Kasumi-1 (cell line): ENCODE data around the gene AP1G2.
A peak's percentile ranks its signal among the peaks of the same experiment; 100 is the strongest.

Experiments
- DNase-seq, 2 experiments: peaks; one replicate each; lab custom pipeline; 2025; lab: John Stamatoyannopoulos, UW

Gene AP1G2

DNA sequence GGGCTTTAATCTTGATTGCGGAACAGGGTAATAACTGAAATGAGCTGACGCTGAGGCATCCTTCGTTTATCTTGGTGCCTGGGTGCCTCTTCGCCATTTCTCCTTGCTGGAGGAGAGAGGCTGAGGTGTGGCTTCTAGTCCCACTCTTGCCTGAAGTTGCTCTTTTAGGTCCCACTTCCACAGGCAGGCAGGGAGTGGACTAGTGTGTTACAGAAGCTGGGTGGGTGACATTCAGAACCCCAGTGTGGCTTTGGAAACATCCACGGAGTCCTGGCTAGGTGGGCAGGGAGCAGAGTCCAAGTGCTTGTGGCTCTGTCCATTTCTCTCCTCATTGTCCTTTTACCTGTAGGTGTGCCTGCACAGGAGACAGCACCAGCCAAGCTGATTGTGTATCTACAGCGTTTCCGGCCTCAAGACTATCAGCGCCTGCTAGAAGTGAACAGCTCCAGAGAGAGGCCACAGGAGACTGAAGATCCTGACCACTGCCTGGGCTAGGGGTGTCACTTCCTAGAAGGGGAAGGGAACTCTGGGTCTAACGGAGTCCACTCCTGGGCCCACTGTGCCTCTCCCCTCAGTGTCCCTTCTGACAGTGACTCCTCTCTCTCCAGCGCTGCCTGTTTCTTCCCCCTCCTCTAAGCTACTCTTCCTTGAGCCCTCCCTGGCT is 9.1 kb downstream of the AP1G2 start:
- DNase-seq, result no peak

- no peak for DNase-seq
Measured at GRCh38 chr14:23557946-23558345, 9.6 kb downstream of the AP1G2 start.

DNA sequence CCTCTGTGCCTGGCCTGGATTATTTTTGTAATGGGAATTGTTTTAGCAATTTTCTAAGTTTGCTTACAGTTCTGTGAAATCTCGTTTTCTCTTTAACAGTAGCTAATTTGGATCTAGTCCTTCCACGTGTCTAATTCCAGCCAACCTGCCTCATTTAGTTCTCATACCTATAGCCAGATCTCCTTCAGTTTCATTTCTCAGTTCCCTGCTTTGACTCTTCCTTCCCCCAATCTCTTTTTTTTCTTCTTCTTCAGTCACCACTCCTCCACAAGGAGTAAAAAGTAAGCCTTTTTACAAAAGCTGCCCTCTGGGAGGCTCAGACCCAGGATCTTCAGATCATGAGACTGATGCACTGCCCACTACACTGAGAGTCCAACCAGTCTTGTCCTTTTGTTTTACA is 10.1 kb downstream of the AP1G2 start:
- DNase-seq, result no peak

DNA sequence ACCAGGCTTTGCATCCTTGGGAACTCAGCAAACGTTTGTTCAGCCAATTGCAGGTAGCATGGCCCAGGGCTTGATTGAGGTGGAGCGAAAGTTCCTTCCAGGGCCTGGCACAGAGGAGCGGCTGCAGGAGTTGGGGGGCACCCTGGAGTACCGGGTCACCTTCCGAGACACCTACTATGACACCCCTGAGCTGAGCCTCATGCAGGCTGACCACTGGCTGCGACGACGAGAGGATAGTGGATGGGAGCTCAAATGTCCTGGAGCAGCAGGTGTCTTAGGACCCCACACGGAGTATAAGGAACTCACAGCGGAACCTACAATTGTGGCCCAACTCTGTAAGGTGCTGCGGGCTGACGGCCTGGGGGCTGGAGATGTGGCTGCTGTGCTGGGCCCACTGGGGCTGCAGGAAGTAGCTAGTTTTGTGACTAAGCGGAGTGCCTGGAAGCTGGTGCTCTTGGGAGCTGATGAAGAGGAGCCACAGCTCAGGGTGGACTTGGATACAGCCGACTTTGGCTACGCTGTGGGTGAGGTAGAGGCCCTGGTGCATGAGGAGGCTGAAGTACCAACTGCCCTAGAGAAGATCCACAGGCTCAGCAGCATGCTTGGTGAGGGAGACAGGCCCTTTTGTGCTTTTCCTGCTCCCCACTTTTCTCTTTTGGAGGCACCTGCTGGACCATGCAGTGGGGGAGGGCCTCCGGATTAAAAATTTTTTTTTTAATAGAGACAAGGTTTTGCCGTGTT is 10.7 kb downstream of the AP1G2 start:
- DNase-seq, result peak; percentile 18 to 54

DNA sequence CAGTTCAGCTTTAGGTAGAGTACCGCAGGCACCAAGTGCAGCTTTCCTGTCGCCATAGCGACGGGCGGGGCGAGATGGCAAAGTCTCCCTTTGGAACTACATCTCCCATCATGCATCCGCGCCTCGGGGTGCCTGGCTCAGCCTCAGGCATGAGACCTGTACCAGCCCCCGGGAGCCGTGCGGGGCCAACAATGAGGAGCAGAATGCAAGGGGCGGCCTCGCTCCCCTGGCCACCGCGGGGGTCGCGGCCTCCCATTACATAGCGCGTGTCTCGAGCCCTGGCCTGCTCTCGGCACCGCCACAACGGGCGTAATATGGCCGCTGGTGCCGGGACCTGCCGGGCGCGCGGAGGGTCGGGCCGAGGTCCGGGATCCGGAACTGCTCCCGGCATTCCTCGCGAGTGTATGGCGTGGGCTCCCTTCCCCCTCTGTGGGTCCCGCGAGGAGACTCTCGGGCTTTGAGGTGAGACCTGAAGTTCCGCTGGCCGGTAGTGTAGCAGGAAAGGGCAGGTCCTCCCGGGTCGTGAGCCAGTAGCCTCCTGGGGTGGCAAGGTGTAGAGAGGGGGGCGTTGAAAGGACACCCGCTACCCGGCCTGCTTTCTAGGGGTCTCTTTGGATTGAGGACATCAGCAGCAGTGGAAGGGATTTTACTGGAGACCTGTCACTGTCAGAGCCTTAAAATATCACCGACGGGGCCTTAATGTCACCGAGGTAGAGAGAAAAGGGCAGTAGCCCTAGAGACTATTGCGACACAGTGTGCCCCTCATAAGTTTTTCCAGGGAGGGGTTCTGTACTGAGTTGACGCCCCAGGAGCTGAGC is 11.5 kb downstream of the AP1G2 start, which contains the start of gene THTPA:
Gene THTPA (plus strand): TSS at position 390 of the 818 bp plus-strand sequence. CDS start 487 bp downstream, outside the sequence.
- DNase-seq, result peak; percentile 85 to 87

DNA sequence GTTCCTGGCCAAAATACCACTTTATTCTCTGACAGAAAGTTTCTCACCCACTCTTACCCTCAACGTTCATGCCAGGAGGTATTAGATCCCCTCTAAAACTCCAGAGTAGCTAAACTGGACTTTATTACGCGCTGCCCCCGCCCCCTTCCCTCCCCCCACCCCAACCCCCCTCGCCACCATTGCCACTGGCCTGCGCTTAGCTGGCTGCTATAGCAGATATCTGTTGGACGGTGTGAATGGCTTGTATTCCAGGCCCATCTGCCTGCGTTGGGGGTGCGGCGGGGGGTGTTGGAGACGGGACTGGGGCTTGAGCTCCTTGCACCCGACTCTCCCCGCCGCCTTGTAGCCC is 12.1 kb downstream of the AP1G2 start:
- no peak for DNase-seq

- DNase-seq, result peak; percentile 69 to 75
Measured at GRCh38 chr14:23551266-23552028, 16.1 kb downstream of the AP1G2 start, which contains the start of gene ZFHX2. TSS of gene ZFHX2 (minus strand) at chr14:23551765. CDS start at chr14:23535325, 16,440 bp downstream.

GRCh38 chr14:23550812-23551265 is 16.8 kb downstream of the AP1G2 start:
- peak; percentile 36 to 39 for DNase-seq

DNA sequence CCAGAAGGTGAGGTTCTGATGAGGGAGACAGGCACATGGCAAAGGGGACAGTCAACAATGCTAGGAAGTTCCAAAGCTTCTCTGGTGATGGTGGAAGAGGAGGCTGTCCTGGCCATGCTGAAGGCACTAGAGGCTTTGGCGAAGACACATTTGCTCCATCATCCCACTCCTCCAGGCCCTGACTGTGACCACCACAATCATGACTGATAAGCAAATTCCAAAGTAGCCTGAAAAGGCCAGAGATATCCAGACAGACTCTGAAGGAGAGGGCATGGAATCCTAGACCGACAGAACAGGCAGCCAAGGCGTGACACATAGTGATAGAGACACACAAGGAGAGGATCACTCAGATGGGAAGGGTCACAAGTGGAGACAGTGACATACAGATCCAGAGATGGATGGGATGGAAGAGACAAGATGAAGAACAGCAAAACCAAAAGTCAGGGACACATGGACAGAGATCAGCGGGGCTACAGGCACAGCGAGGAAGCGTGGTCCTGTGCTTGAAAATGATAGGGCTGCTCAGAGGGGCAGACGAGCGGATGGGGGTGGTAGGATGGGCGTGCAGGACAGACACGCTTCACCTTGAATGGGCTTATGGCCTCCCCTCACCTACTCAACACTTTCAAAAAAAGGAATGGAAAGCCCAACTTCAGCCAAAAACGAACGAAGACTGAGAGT is 17.3 kb downstream of the AP1G2 start:
- DNase-seq, result no peak

- DNase-seq, result no peak
Measured at GRCh38 chr14:23548351-23549318, 19.0 kb downstream of the AP1G2 start.

- DNase-seq, result no peak
Measured at GRCh38 chr14:23547924-23548323, 19.7 kb downstream of the AP1G2 start.

GRCh38 chr14:23546450-23547035 is 21.0 kb downstream of the AP1G2 start:
- no peak for DNase-seq

- no peak for DNase-seq
Measured at GRCh38 chr14:23545740-23546365, 21.7 kb downstream of the AP1G2 start.

DNA sequence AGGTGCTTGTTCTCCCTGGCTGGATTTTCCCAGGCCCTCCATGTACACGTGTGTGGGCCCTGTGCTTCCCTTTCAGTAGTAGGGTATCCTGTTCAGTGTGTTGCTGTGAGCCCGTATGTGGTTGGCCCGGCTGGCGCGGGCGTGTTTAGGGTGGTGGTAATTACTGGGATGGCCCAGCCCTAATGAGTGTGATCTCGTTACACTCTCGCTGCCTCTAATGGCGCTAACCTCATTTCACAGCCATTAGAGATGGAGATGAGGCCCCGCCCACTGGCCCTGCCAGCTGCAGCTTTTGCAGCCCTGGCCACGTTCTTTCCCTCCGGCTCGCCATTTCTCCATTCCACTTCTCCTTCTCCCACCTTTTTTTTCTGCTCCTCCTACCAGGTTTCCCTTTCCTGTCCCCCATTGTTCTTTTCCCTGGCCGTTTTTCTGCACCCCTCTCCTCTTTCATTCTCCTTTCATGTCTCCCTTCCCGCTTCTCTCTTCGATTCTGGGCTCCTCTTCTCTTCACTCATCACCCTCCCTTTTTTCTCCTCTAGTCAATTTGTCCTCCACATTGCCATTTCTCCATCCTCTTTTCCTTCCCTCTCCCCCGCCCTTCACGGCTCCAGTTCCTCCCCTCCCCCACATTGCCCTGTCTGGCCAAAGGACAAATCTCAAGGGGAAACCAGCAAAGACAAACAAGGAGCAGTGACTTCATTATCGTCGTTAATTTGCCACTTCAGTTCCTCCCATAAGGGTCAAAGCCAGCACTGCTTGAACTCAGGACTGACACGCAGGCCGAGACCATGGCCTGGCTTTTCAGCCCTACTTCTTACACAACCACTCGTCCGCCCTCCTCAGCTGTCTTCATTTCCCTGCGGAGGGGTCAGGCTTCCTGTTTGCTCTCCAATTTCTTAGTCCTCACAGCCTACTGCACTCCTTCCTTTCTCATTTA is 22.8 kb downstream of the AP1G2 start:
- no peak for DNase-seq

GRCh38 chr14:23543403-23543802 is 24.2 kb downstream of the AP1G2 start:
- no peak for DNase-seq

GRCh38 chr14:23542261-23542660 is 25.3 kb downstream of the AP1G2 start:
- DNase-seq, result no peak

DNA sequence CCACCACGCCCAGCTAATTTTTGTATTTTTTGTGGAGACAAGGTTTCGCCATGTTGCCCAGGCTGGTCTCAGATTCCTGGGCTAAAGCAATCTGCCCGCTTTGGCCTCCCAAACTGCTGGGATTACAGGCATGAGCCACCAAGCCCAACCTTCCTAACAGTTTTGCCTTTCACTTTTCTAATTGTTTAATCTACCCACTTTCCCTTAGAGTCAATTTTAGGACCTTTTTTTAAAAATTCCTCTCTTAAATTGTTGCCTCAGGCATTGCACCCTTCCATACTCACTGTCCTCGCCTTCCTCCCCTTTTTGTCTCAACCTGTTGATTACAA is 27.5 kb downstream of the AP1G2 start:
- no peak for DNase-seq
